NCI-H146 treated with DMSO at 0.1 percent for 48 hours (cell line): Measurements from ENCODE around the gene SCAMP4.
"Not testable (repeated sequence)": the region's sequence is repeated elsewhere in the genome, so short reads cannot be mapped to it uniquely, and the experiment has no call there.

Experiments
- DNase-seq: peaks from one replicate; lab custom pipeline; 2025; ENCODE audit not compliant: unreplicated experiment; lab: John Stamatoyannopoulos, UW

SCAMP4 gene

GRCh38 chr19:1882786-1883692 is 22.2 kb upstream of the SCAMP4 start:
- no peak for DNase-seq

- DNase-seq, result no peak
Observed at GRCh38 chr19:1883784-1884183, 21.4 kb upstream of the SCAMP4 start.

GRCh38 chr19:1884291-1884718 is 20.9 kb upstream of the SCAMP4 start:
- DNase-seq, result no peak

- no peak for DNase-seq
Observed at GRCh38 chr19:1884719-1885334, 20.4 kb upstream of the SCAMP4 start.

- peak; percentile 45 for DNase-seq
Observed at GRCh38 chr19:1885398-1886119, 19.6 kb upstream of the SCAMP4 start, which contains the start of gene ABHD17A. ABHD17A (minus strand) TSS chr19:1885496; CDS start chr19:1881566, 3,930 bp downstream.

GRCh38 chr19:1886360-1886759 is 18.8 kb upstream of the SCAMP4 start:
- DNase-seq, result not testable (repeated sequence)

GRCh38 chr19:1888385-1888784 is 16.8 kb upstream of the SCAMP4 start:
- no peak for DNase-seq

GRCh38 chr19:1889907-1890306 is 15.3 kb upstream of the SCAMP4 start:
- DNase-seq, result no peak

- DNase-seq, result no peak
Observed at GRCh38 chr19:1893791-1894190, 11.4 kb upstream of the SCAMP4 start.

- DNase-seq, result no peak
Observed at GRCh38 chr19:1896508-1896907, 8.7 kb upstream of the SCAMP4 start.

- DNase-seq, result no peak
Observed at GRCh38 chr19:1901940-1902404, 3.2 kb upstream of the SCAMP4 start.

- no peak for DNase-seq
Observed at GRCh38 chr19:1902923-1903322, 2.3 kb upstream of the SCAMP4 start.

- no peak for DNase-seq
Observed at GRCh38 chr19:1904860-1905109, 414 bp upstream of the SCAMP4 start.

GRCh38 chr19:1905863-1906375 is 720 bp downstream of the SCAMP4 start:
- DNase-seq, result no peak

- DNase-seq, result no peak
Observed at GRCh38 chr19:1906985-1907562, 1.9 kb downstream of the SCAMP4 start.

GRCh38 chr19:1907563-1908363 is 2.6 kb downstream of the SCAMP4 start:
- DNase-seq, result no peak

GRCh38 chr19:1908364-1908678 is 3.1 kb downstream of the SCAMP4 start:
- no peak for DNase-seq

GRCh38 chr19:1909761-1910080 is 4.5 kb downstream of the SCAMP4 start:
- DNase-seq, result no peak

- no peak for DNase-seq
Observed at GRCh38 chr19:1910177-1910576, 5.0 kb downstream of the SCAMP4 start.

- DNase-seq, result no peak
Observed at GRCh38 chr19:1911098-1911497, 5.9 kb downstream of the SCAMP4 start.

- no peak for DNase-seq
Observed at GRCh38 chr19:1911995-1912394, 6.8 kb downstream of the SCAMP4 start.
